Calu3 (cell line): ENCODE measurements around the gene HTR2C. TPM values are rescaled to one million over a fixed set of nuclear protein-coding genes. Genes with fewer than 3 reads are reported as not detected.
A peak's percentile ranks its signal among the peaks of the same experiment; 100 is the strongest.

Source experiments
- BruUV-seq: library from RNA; stranded (reverse); fragments of 400-500 nt; replicated peaks from 2 replicates; lab custom pipeline; 2021; lab: Mats Ljungman, UMichigan
- CTCF ChIA-PET: fragments of 300-600 bp; sonication (Branson Sonifier 250); formaldehyde crosslinking; loops from one replicate; lab custom pipeline; 2022; ENCODE audit warnings: antibody characterized with exemption; lab: Charles Lee
- DNase-seq: peaks from one replicate; pipeline ENCODE4 v3.0.0; 2022
- H3K27ac Mint-ChIP-seq: one replicate; pipeline ENCODE4 v1.8.0; 2022; ENCODE audit warnings: mixed read lengths; ENCODE audit not compliant: unreplicated experiment
- H3K27me3 Mint-ChIP-seq: one replicate; pipeline ENCODE4 v1.8.0; 2022; ENCODE audit warnings: mixed read lengths; ENCODE audit not compliant: unreplicated experiment
- H3K36me3 Mint-ChIP-seq: one replicate; pipeline ENCODE4 v1.8.0; 2022; ENCODE audit warnings: mild to moderate bottlenecking, moderate library complexity, mixed read lengths; ENCODE audit not compliant: insufficient read depth, unreplicated experiment
- H3K4me1 Mint-ChIP-seq: one replicate; pipeline ENCODE4 v1.8.0; 2022; ENCODE audit warnings: mild to moderate bottlenecking, low read depth, mixed read lengths; ENCODE audit not compliant: unreplicated experiment
- H3K4me3 Mint-ChIP-seq: one replicate; pipeline ENCODE4 v1.8.0; 2022; ENCODE audit warnings: mild to moderate bottlenecking, low read depth, moderate library complexity, mixed read lengths; ENCODE audit not compliant: unreplicated experiment
- H3K9me3 Mint-ChIP-seq: one replicate; pipeline ENCODE4 v1.8.0; 2022; ENCODE audit warnings: low read depth, mixed read lengths; ENCODE audit not compliant: unreplicated experiment
- intact Hi-C: fragments of 100-400 bp; cut with micrococcal nuclease; formaldehyde crosslinking; loops from one replicate; pipeline ENCODE4 v1.10.0; 2022; ENCODE audit not compliant: unreplicated experiment
- total RNA-seq: library from RNA; stranded (reverse); gene quantifications from 2 replicates; pipeline ENCODE4 v1.2.3, GENCODE V29; 2022
- TF ChIP-seq, protein P1 (sequence below): fragments of 200-600 bp; IDR thresholded peaks from one replicate; pipeline ENCODE4 v1.8.0; 2022; ENCODE audit warnings: antibody characterized with exemption; ENCODE audit not compliant: unreplicated experiment

HTR2C gene
- total RNA-seq, 1 experiment from 2014 or later = not detected

DNA sequence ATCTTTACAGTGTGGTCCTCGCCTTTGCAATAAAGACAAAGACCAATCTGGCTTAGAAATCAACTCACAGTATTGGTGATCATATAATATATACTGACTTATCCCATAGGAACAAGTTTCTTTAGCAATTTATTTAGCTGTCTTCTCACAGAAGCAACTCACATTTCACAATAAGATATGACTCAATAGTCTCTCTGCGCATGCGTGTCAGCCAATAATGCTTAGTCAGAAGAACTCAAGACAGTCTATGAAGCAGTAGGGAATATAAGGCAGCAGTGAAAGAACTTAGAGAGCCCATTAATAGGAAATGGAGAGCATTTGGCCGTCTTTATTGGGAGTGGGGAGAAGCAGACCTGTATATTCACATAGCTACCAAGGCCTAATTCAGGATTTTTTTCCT, 216.8 kb downstream of the HTR2C start:
- CTCF ChIA-PET = no interaction called here
- H3K27ac Mint-ChIP-seq = peak overlapping the region; percentile 17
- no peaks in the 10 kb centered on the region for H3K9me3 Mint-ChIP-seq
- TF ChIP-seq, protein P1, sequence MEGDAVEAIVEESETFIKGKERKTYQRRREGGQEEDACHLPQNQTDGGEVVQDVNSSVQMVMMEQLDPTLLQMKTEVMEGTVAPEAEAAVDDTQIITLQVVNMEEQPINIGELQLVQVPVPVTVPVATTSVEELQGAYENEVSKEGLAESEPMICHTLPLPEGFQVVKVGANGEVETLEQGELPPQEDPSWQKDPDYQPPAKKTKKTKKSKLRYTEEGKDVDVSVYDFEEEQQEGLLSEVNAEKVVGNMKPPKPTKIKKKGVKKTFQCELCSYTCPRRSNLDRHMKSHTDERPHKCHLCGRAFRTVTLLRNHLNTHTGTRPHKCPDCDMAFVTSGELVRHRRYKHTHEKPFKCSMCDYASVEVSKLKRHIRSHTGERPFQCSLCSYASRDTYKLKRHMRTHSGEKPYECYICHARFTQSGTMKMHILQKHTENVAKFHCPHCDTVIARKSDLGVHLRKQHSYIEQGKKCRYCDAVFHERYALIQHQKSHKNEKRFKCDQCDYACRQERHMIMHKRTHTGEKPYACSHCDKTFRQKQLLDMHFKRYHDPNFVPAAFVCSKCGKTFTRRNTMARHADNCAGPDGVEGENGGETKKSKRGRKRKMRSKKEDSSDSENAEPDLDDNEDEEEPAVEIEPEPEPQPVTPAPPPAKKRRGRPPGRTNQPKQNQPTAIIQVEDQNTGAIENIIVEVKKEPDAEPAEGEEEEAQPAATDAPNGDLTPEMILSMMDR = no peak
- H3K4me1 Mint-ChIP-seq = peaks cover 16% of the 10 kb centered on the region
- H3K27me3 Mint-ChIP-seq = no peaks in the 10 kb centered on the region
- no TSS peak for BruUV-seq
- H3K36me3 Mint-ChIP-seq = no peaks in the 10 kb centered on the region
- no peak overlapping the region for H3K4me3 Mint-ChIP-seq
- intact Hi-C loops = no loop called here
- peak; percentile 48 for DNase-seq

DNA sequence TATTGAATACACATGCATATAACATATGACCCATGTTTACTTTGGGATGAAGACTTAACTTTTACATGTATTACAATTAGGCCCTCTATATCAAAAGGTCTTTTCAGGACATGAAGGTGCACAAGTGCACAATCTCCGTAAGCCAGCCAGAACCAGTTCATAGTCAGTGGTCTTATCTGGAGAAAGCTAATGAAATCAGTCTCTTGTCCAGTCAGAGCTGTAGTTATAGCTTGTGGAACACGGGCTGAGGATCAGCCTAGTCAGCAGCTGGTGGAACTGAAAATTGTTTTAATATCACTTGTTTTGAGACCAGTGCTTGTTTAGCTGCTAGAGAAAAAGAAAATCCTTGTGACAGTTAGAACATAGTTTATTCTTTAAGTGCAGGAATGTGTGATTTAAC, 235.6 kb downstream of the HTR2C start:
- intact Hi-C loops = no loop called here
- TF ChIP-seq, protein P1 = no peak
- no peaks in the 10 kb centered on the region for H3K4me1 Mint-ChIP-seq
- no TSS peak for BruUV-seq
- H3K36me3 Mint-ChIP-seq = no peaks in the 10 kb centered on the region
- DNase-seq = no peak
- no peaks in the 10 kb centered on the region for H3K27me3 Mint-ChIP-seq
- H3K27ac Mint-ChIP-seq = no peak overlapping the region
- H3K4me3 Mint-ChIP-seq = no peak overlapping the region
- H3K9me3 Mint-ChIP-seq = no peaks in the 10 kb centered on the region
- CTCF ChIA-PET = no interaction called here

DNA sequence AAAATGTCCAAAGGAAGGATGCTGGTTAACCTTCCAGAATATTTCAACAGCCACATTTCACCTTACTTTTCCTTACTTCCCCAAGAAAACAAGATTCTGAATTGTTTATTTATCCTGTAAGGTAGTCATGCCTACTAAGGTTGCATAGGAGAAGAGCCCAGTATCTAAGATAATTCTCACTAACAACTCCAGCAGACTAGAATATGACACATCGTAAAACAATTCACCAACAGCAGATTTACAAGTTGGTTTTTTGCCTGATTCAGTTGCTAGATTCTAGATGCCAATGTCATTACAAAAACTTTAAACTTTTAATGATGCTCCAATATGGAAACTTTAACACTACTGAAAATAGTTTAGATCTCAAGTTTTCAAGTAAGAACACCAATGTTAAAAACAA, 257.2 kb downstream of the HTR2C start:
- intact Hi-C loops = no loop called here
- TF ChIP-seq, protein P1 = no peak
- CTCF ChIA-PET = no interaction called here
- Mint-ChIP-seq H3K9me3 (no peaks in the 10 kb centered on the region), H3K4me3 (no peak overlapping the region), H3K27ac (no peak overlapping the region), H3K36me3 (no peaks in the 10 kb centered on the region), H3K4me1 (no peaks in the 10 kb centered on the region), H3K27me3 (no peaks in the 10 kb centered on the region)
- no peak for DNase-seq
- BruUV-seq = no TSS peak

DNA sequence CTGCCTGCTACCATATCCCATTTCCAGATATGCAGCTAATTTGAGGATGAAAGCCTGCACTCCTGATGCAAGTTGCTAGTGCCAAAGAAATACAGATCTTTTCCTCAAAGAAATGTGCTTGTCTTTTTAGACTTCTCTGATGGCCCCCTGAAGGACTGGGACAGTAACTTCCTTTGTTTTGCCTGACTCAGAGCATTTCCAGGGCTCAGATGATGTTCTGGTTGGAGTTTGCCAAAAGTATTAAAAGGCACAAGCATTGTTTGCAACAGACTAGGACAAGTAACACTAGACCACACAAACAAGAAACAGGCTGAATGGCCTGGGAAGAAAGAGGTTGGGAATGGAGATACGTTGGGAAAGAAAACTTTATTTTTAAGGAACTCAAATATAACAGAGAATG, 258.3 kb downstream of the HTR2C start:
- H3K27me3 Mint-ChIP-seq = no peaks in the 10 kb centered on the region
- no peak overlapping the region for H3K4me3 Mint-ChIP-seq
- BruUV-seq = no TSS peak
- DNase-seq = no peak
- intact Hi-C loops = no loop called here
- no peaks in the 10 kb centered on the region for H3K4me1 Mint-ChIP-seq
- TF ChIP-seq, protein P1 = no peak
- no peaks in the 10 kb centered on the region for H3K36me3 Mint-ChIP-seq
- no peak overlapping the region for H3K27ac Mint-ChIP-seq
- CTCF ChIA-PET = no interaction called here
- no peaks in the 10 kb centered on the region for H3K9me3 Mint-ChIP-seq

DNA sequence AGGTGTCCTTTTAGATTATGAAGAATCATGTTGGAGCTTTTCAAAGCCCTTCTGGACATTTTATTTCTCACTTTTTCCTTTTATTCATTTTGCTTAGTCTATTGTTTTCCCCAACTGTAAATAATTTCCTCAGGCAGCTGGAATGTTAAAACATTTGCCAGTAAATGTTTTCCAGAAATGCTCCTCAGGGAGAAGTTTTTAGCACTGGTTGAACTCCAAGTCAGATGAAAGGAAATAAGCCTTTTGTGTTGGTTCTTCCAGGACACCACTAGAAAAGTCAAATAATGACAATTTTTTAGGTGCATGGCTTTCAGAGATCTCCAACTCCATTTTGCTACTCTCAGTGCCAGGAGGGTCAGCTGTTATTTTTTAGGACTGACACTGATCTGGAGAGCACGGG, 305.6 kb downstream of the HTR2C start:
- BruUV-seq = no TSS peak
- Mint-ChIP-seq H3K27me3 (no peaks in the 10 kb centered on the region), H3K4me3 (no peak overlapping the region), H3K36me3 (no peaks in the 10 kb centered on the region), H3K4me1 (no peaks in the 10 kb centered on the region), H3K9me3 (no peaks in the 10 kb centered on the region), H3K27ac (no peak overlapping the region)
- intact Hi-C loops = no loop called here
- TF ChIP-seq, protein P1 = no peak
- no peak for DNase-seq
- CTCF ChIA-PET = no interaction called here
